H9 (cell line): ENCODE measurements around the gene CABCOCO1. TPM values are rescaled to one million over a fixed set of nuclear protein-coding genes. Genes with fewer than 3 reads are reported as not detected.

Experiments
- DNase-seq: peaks from one replicate; pipeline ENCODE4 v3.0.0-alpha.2; 2017
- H2AFZ ChIP-seq: one replicate; pipeline ENCODE4 v1.6.1; 2013; ENCODE audit warnings: mild to moderate bottlenecking, low read length, control low read depth, moderate library complexity
- H2AK5ac ChIP-seq: 2 replicates; pipeline ENCODE4 v1.6.1; 2013; ENCODE audit warnings: low read length, control low read depth, mixed read lengths; ENCODE audit not compliant: insufficient read length
- H2BK120ac ChIP-seq: one replicate; pipeline ENCODE4 v1.6.1; 2013; ENCODE audit warnings: low read depth, mild to moderate bottlenecking, low read length, control low read depth, inconsistent platforms; ENCODE audit not compliant: poor library complexity, severe bottlenecking
- H2BK12ac ChIP-seq: 2 replicates; pipeline ENCODE4 v1.6.1; 2013; ENCODE audit warnings: low read length, control low read depth, mixed read lengths, low read depth; ENCODE audit not compliant: insufficient read length
- H2BK15ac ChIP-seq: 2 replicates; pipeline ENCODE4 v1.6.1; 2013; ENCODE audit warnings: low read depth, low read length, control low read depth
- H2BK20ac ChIP-seq: one replicate; pipeline ENCODE4 v1.6.1; 2013; ENCODE audit warnings: low read depth, mild to moderate bottlenecking, low read length, control low read depth, inconsistent platforms; ENCODE audit not compliant: poor library complexity, severe bottlenecking
- H2BK5ac ChIP-seq: 2 replicates; pipeline ENCODE4 v1.6.1; 2013; ENCODE audit warnings: low read length, control low read depth, mixed read lengths; ENCODE audit not compliant: insufficient read length
- H3K14ac ChIP-seq: 2 replicates; pipeline ENCODE4 v1.6.1; 2013; ENCODE audit warnings: low read length, control low read depth; ENCODE audit not compliant: insufficient read depth
- H3K18ac ChIP-seq: 2 replicates; pipeline ENCODE4 v1.6.1; 2013; ENCODE audit warnings: low read depth, mild to moderate bottlenecking, mixed read lengths, low read length, control low read depth; ENCODE audit not compliant: insufficient read length
- H3K23ac ChIP-seq: 2 replicates; pipeline ENCODE4 v1.6.1; 2013; ENCODE audit warnings: low read length, control low read depth, mixed read lengths, low read depth; ENCODE audit not compliant: insufficient read length
- H3K23me2 ChIP-seq: 2 replicates; pipeline ENCODE4 v1.6.1; 2013; ENCODE audit warnings: low read depth, mild to moderate bottlenecking, mixed read lengths, low read length, control low read depth; ENCODE audit not compliant: insufficient read length, poor library complexity, severe bottlenecking
- H3K27ac ChIP-seq: 2 replicates; pipeline ENCODE4 v1.5.1; 2013; ENCODE audit warnings: low read length, control low read depth, mixed read lengths, low read depth; ENCODE audit not compliant: insufficient read length
- H3K27me3 ChIP-seq: 2 replicates; pipeline ENCODE4 v1.6.1; 2013; ENCODE audit warnings: low read length, control low read depth, inconsistent platforms; ENCODE audit not compliant: insufficient read depth
- H3K4ac ChIP-seq: 2 replicates; pipeline ENCODE4 v1.6.1; 2013; ENCODE audit warnings: low read depth, mild to moderate bottlenecking, control low read depth, inconsistent platforms, low read length, moderate library complexity
- H3K4me1 ChIP-seq: 2 replicates; pipeline ENCODE4 v1.6.1; 2013; ENCODE audit warnings: low read length, control low read depth, inconsistent platforms; ENCODE audit not compliant: insufficient read depth
- H3K4me2 ChIP-seq: 2 replicates; pipeline ENCODE4 v1.6.1; 2013; ENCODE audit warnings: low read length, control low read depth, mixed read lengths; ENCODE audit not compliant: insufficient read length, insufficient read depth
- H3K56ac ChIP-seq: 2 replicates; pipeline ENCODE4 v1.6.1; 2013; ENCODE audit warnings: low read depth, mild to moderate bottlenecking, mixed read lengths, low read length, control low read depth; ENCODE audit not compliant: insufficient read length
- H3K79me1 ChIP-seq: 2 replicates; pipeline ENCODE4 v1.6.1; 2013; ENCODE audit warnings: low read depth, mild to moderate bottlenecking, moderate library complexity, low read length, control low read depth, inconsistent platforms; ENCODE audit not compliant: insufficient read depth, poor library complexity, severe bottlenecking
- H3K79me2 ChIP-seq: 2 replicates; pipeline ENCODE4 v1.6.1; 2013; ENCODE audit warnings: low read length, control low read depth, inconsistent platforms; ENCODE audit not compliant: insufficient read depth
- H3K9ac ChIP-seq: 2 replicates; pipeline ENCODE4 v1.6.1; 2013; ENCODE audit warnings: low read length, control low read depth, mixed read lengths; ENCODE audit not compliant: insufficient read length; ENCODE audit errors: extremely low read depth
- H3K9me3 ChIP-seq: one replicate; pipeline ENCODE4 v1.6.1; 2013; ENCODE audit warnings: low read depth, low read length, inconsistent platforms; ENCODE audit not compliant: control insufficient read depth
- H3T11ph ChIP-seq: one replicate; pipeline ENCODE4 v1.6.1; 2013; ENCODE audit warnings: mild to moderate bottlenecking, low read length, control low read depth, inconsistent platforms
- H4K20me1 ChIP-seq: one replicate; pipeline ENCODE4 v1.6.1; 2013; ENCODE audit not compliant: control insufficient read depth, insufficient read length, insufficient read depth
- H4K5ac ChIP-seq: 2 replicates; pipeline ENCODE4 v1.6.1; 2013; ENCODE audit warnings: low read depth, mild to moderate bottlenecking, mixed read lengths, low read length, control low read depth; ENCODE audit not compliant: insufficient read length
- H4K8ac ChIP-seq: replicated peaks from 2 replicates; pipeline ENCODE4 v1.6.1; 2013; ENCODE audit warnings: low read length, control low read depth, mixed read lengths, low read depth; ENCODE audit not compliant: insufficient read length
- H4K91ac ChIP-seq: 2 replicates; pipeline ENCODE4 v1.6.1; 2013; ENCODE audit warnings: low read depth, mild to moderate bottlenecking, moderate library complexity, mixed read lengths, low read length, control low read depth; ENCODE audit not compliant: insufficient read length
- H3K27ac Mint-ChIP-seq, 3 experiments: 2 replicates in 2 of 3; 3 replicates in 1 of 3; pipeline ENCODE4 v1.8.0; 2020 to 2021; ENCODE audit warnings: mixed read lengths in 3 of 3, mild to moderate bottlenecking in 1 of 3, moderate library complexity in 1 of 3
- H3K27me3 Mint-ChIP-seq: 2 replicates; pipeline ENCODE4 v1.8.0; 2021; ENCODE audit warnings: low read depth, mild to moderate bottlenecking, moderate library complexity, mixed read lengths
- H3K36me3 Mint-ChIP-seq, 3 experiments: 2 replicates in 2 of 3; 3 replicates in 1 of 3; pipeline ENCODE4 v1.8.0; 2020 to 2021; ENCODE audit warnings: low read depth in 3 of 3, mixed read lengths in 3 of 3; ENCODE audit not compliant: insufficient read depth in 1 of 3
- H3K4me1 Mint-ChIP-seq, 2 experiments: 2 replicates each; pipeline ENCODE4 v1.8.0; 2020; ENCODE audit warnings: mixed read lengths in 2 of 2
- H3K4me3 Mint-ChIP-seq, 2 experiments: 2 replicates in 1 of 2; 3 replicates in 1 of 2; pipeline ENCODE4 v1.8.0; 2020 to 2021; ENCODE audit warnings: mild to moderate bottlenecking in 2 of 2, mixed read lengths in 2 of 2, moderate library complexity in 1 of 2
- H3K9me3 Mint-ChIP-seq, 2 experiments: 2 replicates in 1 of 2; 3 replicates in 1 of 2; pipeline ENCODE4 v1.8.0; 2020; ENCODE audit warnings: mild to moderate bottlenecking in 2 of 2, mixed read lengths in 2 of 2, moderate library complexity in 1 of 2
- CTCF ChIP-seq: fragments of 200-600 bp; sonication (generic); conservative IDR thresholded peaks from 3 replicates; pipeline ENCODE4 v1.8.0; 2021; ENCODE audit warnings: antibody characterized with exemption, mild to moderate bottlenecking
- WGBS: extraction: QIAGEN DNeasy Blood & Tissue Kit; methylation state at CpG from one replicate; pipeline ENCODE4 v1.1.7; 2013; ENCODE audit warnings: missing lambda C conversion rate, low lambda C conversion rate, mixed read lengths; ENCODE audit not compliant: insufficient read length; ENCODE audit errors: extremely low coverage; 5-methylcytosine and 5-hydroxymethylcytosine counted together
- total RNA-seq: library from RNA; stranded (reverse); gene quantifications from 2 replicates; pipeline ENCODE4 v1.2.1, GENCODE V29; 2021

The CABCOCO1 gene
- total RNA-seq, 1 experiment from 2014 or later: not detected

- Histone ChIP-seq H3K23me2 (no peaks in the 10 kb centered on the region), H4K5ac (no peak overlapping the region), H3K4me2 (no peak overlapping the region), H2BK12ac (no peak overlapping the region), H3K79me2 (no peaks in the 10 kb centered on the region), H3K4ac (no peak overlapping the region), H4K20me1 (no peaks in the 10 kb centered on the region), H3K18ac (no peak overlapping the region), H2BK5ac (no peak overlapping the region), H4K91ac (no peak overlapping the region), H3K79me1 (no peaks in the 10 kb centered on the region), H3K9me3 (no peaks in the 10 kb centered on the region), H3K27me3 (no peaks in the 10 kb centered on the region), H2AFZ (no peak overlapping the region), H3K9ac (no peak overlapping the region), H3K56ac (no peak overlapping the region), H2BK15ac (no peak overlapping the region), H4K8ac (no peak overlapping the region), H3K27ac (no peak overlapping the region), H2BK120ac (no peak overlapping the region), H2AK5ac (no peak overlapping the region), H2BK20ac (no peak overlapping the region), H3K14ac (no peak overlapping the region), H3K23ac (no peak overlapping the region), H3T11ph (no peak overlapping the region), H3K4me1 (no peaks in the 10 kb centered on the region)
- no peak for TF ChIP-seq CTCF
- Mint-ChIP-seq H3K4me3 (no peak overlapping the region), H3K4me1 (no peaks in the 10 kb centered on the region), H3K36me3 (no peaks in the 10 kb centered on the region), H3K27me3 (no peaks in the 10 kb centered on the region; the same call in 1 of the 2 replicates), H3K27ac (no peak overlapping the region), H3K9me3 (no peaks in the 10 kb centered on the region)
- WGBS: no CpG with 5 or more reads among the region's 2 CpGs
- no peak for DNase-seq
Observed at GRCh38 chr10:61701706-61702105, 39.0 kb downstream of the CABCOCO1 start.
